IPS-18c (cell line): ENCODE data around the gene C4orf50.

Source experiments
- H3K4me3 ChIP-seq: 2 replicates; pipeline ENCODE4 v1.7.0; 2013; ENCODE audit warnings: low read depth, mild to moderate bottlenecking, low read length, moderate library complexity; ENCODE audit not compliant: insufficient read depth
- H3K9me3 ChIP-seq: one replicate; pipeline ENCODE4 v1.6.1; 2013; ENCODE audit warnings: mild to moderate bottlenecking, low read length, moderate library complexity; ENCODE audit not compliant: control insufficient read depth, insufficient read depth

C4orf50 gene

GRCh38 chr4:5905714-5906113 is 112.5 kb downstream of the C4orf50 start:
- Histone ChIP-seq H3K4me3 (no peak overlapping the region), H3K9me3 (no peaks in the 10 kb centered on the region)

- Histone ChIP-seq H3K9me3 (peaks cover 2% of the 10 kb centered on the region), H3K4me3 (no peak overlapping the region)
These were observed 117.4 kb downstream of the C4orf50 start for GRCh38 chr4:5900844-5901243.

GRCh38 chr4:5899881-5900280 is 118.3 kb downstream of the C4orf50 start:
- H3K9me3 ChIP-seq, result peaks cover 2% of the 10 kb centered on the region
- no peak overlapping the region for H3K4me3 ChIP-seq

- Histone ChIP-seq H3K4me3 (no peak overlapping the region), H3K9me3 (peaks cover 2% of the 10 kb centered on the region)
These were observed 118.8 kb downstream of the C4orf50 start for GRCh38 chr4:5899396-5899795.

- Histone ChIP-seq H3K9me3 (peaks cover 2% of the 10 kb centered on the region), H3K4me3 (no peak overlapping the region)
These were observed 120.6 kb downstream of the C4orf50 start for GRCh38 chr4:5897674-5898073.

GRCh38 chr4:5895287-5895686 is 122.9 kb downstream of the C4orf50 start:
- H3K4me3 ChIP-seq, result no peak overlapping the region
- peaks cover 4% of the 10 kb centered on the region for H3K9me3 ChIP-seq

- H3K4me3 ChIP-seq, result no peak overlapping the region
These were observed 124.0 kb downstream of the C4orf50 start for GRCh38 chr4:5894266-5894665.

GRCh38 chr4:5893591-5893990 is 124.6 kb downstream of the C4orf50 start:
- Histone ChIP-seq H3K9me3 (peaks cover 4% of the 10 kb centered on the region), H3K4me3 (no peak overlapping the region; the same call in 1 of the 2 replicates)

More at GRCh38 chr4:5894266-5894665, 124.0 kb downstream of the C4orf50 start:
- peaks cover 4% of the 10 kb centered on the region for H3K9me3 ChIP-seq

- Histone ChIP-seq H3K4me3 (peak within 1 kb of the TSS; percentile 46), H3K9me3 (peaks cover 4% of the 10 kb centered on the region)
These were observed 125.1 kb downstream of the C4orf50 start, which contains the start of gene CRMP1 for GRCh38 chr4:5893004-5893580. CRMP1 (minus strand) TSS chr4:5893086; CDS start chr4:5892969, 117 bp downstream.

GRCh38 chr4:5892323-5893003 is 125.8 kb downstream of the C4orf50 start:
- peak overlapping the region; percentile 36 for H3K4me3 ChIP-seq
- peaks cover 4% of the 10 kb centered on the region for H3K9me3 ChIP-seq

- peak overlapping the region; percentile 31 for H3K4me3 ChIP-seq
- H3K9me3 ChIP-seq, result peaks cover 2% of the 10 kb centered on the region
These were observed 126.5 kb downstream of the C4orf50 start for GRCh38 chr4:5891563-5892322.

- H3K4me3 ChIP-seq, result peak overlapping the region; percentile 65
These were observed 128.0 kb downstream of the C4orf50 start for GRCh38 chr4:5890063-5890727.

GRCh38 chr4:5889002-5889696 is 129.1 kb downstream of the C4orf50 start:
- Histone ChIP-seq H3K4me3 (peak overlapping the region; percentile 41), H3K9me3 (peaks cover 2% of the 10 kb centered on the region)

More at GRCh38 chr4:5890063-5890727, 128.0 kb downstream of the C4orf50 start:
- peaks cover 2% of the 10 kb centered on the region for H3K9me3 ChIP-seq

- H3K4me3 ChIP-seq, result peak overlapping the region; percentile 90
- H3K9me3 ChIP-seq, result peaks cover 2% of the 10 kb centered on the region
These were observed 129.8 kb downstream of the C4orf50 start for GRCh38 chr4:5888222-5889001.

GRCh38 chr4:5887361-5888221 is 130.6 kb downstream of the C4orf50 start:
- Histone ChIP-seq H3K9me3 (peaks cover 2% of the 10 kb centered on the region), H3K4me3 (peak overlapping the region; percentile 90)
